Transverse colon (tissue), 3 donors: ENCODE results near the gene ATE1.

Experiments
- EP300 ChIP-seq: sonication (generic); formaldehyde crosslinking; IDR thresholded peaks from one replicate; pipeline ENCODE4 v1.6.1; 2017; ENCODE audit warnings: antibody characterized with exemption, low read depth
- POLR2AphosphoS5 ChIP-seq, 3 donors: sonication (generic); formaldehyde crosslinking; IDR thresholded peaks; one replicate each; pipeline ENCODE4 v1.6.1; 2016; ENCODE audit warnings: antibody characterized with exemption in 3 of 3

DNA sequence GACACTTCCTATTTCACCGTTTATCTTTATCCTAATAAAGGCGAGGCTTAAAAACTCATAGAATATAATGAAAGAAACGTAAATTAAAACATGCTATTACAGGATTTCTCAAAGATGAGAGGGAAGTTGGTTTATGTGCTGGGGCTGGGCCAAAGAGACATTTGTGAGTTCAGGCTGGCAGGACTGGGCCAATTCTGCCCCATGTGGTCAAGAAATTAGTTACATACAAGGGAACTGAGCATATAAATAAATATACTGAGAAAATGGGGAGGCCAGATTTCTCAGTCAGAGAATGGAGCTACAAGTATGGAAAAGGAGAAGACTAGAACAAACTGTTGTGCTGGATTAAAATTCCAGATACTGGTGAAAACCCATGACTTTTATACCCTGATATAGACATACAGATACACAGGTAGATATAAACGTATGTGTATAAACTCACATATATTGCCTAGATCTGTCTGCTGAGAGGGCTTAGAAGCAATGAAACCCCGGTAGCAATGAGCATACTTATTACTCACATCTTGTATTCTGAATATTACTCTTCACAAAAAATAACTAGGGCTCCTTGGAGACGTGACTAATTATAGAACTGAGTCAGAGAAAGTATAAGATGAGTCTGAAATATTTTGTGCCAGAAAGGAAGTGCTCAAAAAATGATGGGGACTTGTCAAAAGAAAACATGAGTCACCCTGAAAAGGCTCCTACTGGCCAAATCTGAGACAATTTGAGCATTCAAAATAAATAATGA, 173.9 kb downstream of the ATE1 start:
- TF ChIP-seq POLR2AphosphoS5 (IDR thresholded peaks at IDR 0.05) (no peak), EP300 (no peak)
